Measurements from ENCODE around the gene DMXL2.
"Not testable (repeated sequence)": the region's sequence is repeated elsewhere in the genome, so short reads cannot be mapped to it uniquely, and the experiment has no call there.

Gene DMXL2

GRCh38 chr15:51621936-51622603, 501 bp downstream of the DMXL2 start:
- DNase-seq (ENCODE audit: low read depth in 1 of 2, low spot score in 1 of 2) = peak; percentile 2 to 5

- no peak for DNase-seq (ENCODE audit: low read depth in 1 of 2, low spot score in 1 of 2)
These were observed 1.3 kb downstream of the DMXL2 start for GRCh38 chr15:51621155-51621765.

GRCh38 chr15:51620641-51621040, 1.9 kb downstream of the DMXL2 start:
- DNase-seq (ENCODE audit: low read depth in 1 of 2, low spot score in 1 of 2) = no peak

- DNase-seq (ENCODE audit: low read depth in 1 of 2, low spot score in 1 of 2) = no peak
These were observed 2.4 kb downstream of the DMXL2 start for GRCh38 chr15:51620122-51620521.

GRCh38 chr15:51619331-51620035, 3.1 kb downstream of the DMXL2 start:
- no peak for DNase-seq (ENCODE audit: low read depth in 1 of 2, low spot score in 1 of 2)

GRCh38 chr15:51617886-51618285, 4.7 kb downstream of the DMXL2 start:
- DNase-seq (ENCODE audit: low read depth in 1 of 2, low spot score in 1 of 2) = no peak

GRCh38 chr15:51613951-51614350, 8.6 kb downstream of the DMXL2 start:
- no peak for DNase-seq (ENCODE audit: low read depth in 1 of 2, low spot score in 1 of 2)

GRCh38 chr15:51612669-51613068, 9.9 kb downstream of the DMXL2 start:
- DNase-seq (ENCODE audit: low read depth in 1 of 2, low spot score in 1 of 2) = not testable (repeated sequence)

GRCh38 chr15:51603462-51603948, 19.1 kb downstream of the DMXL2 start:
- DNase-seq (ENCODE audit: low read depth in 1 of 2, low spot score in 1 of 2) = not testable (repeated sequence)

- no peak for DNase-seq (ENCODE audit: low read depth in 1 of 2, low spot score in 1 of 2)
These were observed 19.6 kb downstream of the DMXL2 start for GRCh38 chr15:51603002-51603401.

- DNase-seq (ENCODE audit: low read depth in 1 of 2, low spot score in 1 of 2) = no peak
These were observed 20.1 kb downstream of the DMXL2 start for GRCh38 chr15:51602484-51602883.

- DNase-seq (ENCODE audit: low read depth in 1 of 2, low spot score in 1 of 2) = no peak
These were observed 20.8 kb downstream of the DMXL2 start for GRCh38 chr15:51601801-51602200.

- DNase-seq (ENCODE audit: low read depth in 1 of 2, low spot score in 1 of 2) = no peak
These were observed 22.5 kb downstream of the DMXL2 start for GRCh38 chr15:51600114-51600513.

GRCh38 chr15:51589881-51590568, 32.5 kb downstream of the DMXL2 start:
- no peak for DNase-seq (ENCODE audit: low read depth in 1 of 2, low spot score in 1 of 2)

- no peak for DNase-seq (ENCODE audit: low read depth in 1 of 2, low spot score in 1 of 2)
These were observed 33.6 kb downstream of the DMXL2 start for GRCh38 chr15:51588966-51589365.

- no peak for DNase-seq (ENCODE audit: low read depth in 1 of 2, low spot score in 1 of 2)
These were observed 36.6 kb downstream of the DMXL2 start for GRCh38 chr15:51585986-51586385.

GRCh38 chr15:51580982-51581381, 41.6 kb downstream of the DMXL2 start:
- DNase-seq (ENCODE audit: low read depth in 1 of 2, low spot score in 1 of 2) = no peak

GRCh38 chr15:51580385-51580784, 42.2 kb downstream of the DMXL2 start:
- no peak for DNase-seq (ENCODE audit: low read depth in 1 of 2, low spot score in 1 of 2)

GRCh38 chr15:51579012-51579411, 43.6 kb downstream of the DMXL2 start:
- no peak for DNase-seq (ENCODE audit: low read depth in 1 of 2, low spot score in 1 of 2)

- no peak for DNase-seq (ENCODE audit: low read depth in 1 of 2, low spot score in 1 of 2)
These were observed 44.8 kb downstream of the DMXL2 start for GRCh38 chr15:51577636-51578304.

GRCh38 chr15:51576911-51577500, 45.6 kb downstream of the DMXL2 start:
- no peak for DNase-seq (ENCODE audit: low read depth in 1 of 2, low spot score in 1 of 2)

All from activated T-helper 1 cell treated with anti-CD3 and anti-CD28 coated beads, Interleukin-2, amount 50 U/mL, for 16 hours (primary cell).